LNCAP (cell line): ENCODE measurements around the gene OR2C3.

Experiments used
- CTCF ChIP-seq: fragments of 450-650 bp; IDR thresholded peaks from 2 replicates; pipeline ENCODE4 v1.5.1; 2017; ENCODE audit warnings: mild to moderate bottlenecking

OR2C3 gene

DNA sequence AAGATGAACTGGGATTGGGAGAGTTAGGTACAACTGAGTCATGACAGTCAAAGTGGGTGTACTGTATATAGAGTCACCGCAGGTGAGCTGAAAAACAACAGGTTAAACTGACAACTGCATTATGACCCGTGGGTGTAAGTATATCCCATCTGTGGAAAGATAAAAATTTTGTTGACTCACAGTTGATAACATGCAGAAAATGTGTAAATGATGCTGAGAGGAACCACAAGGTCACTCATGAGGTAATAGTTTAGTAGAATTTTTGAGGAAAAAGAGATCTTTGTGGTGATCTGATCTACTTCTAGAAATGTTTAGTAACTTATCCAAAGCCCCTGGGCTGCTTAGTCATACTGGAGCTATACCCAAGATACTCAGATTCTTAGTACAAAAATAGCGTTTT is 838 bp downstream of the OR2C3 start:
- TF ChIP-seq CTCF: no peak

- peak; percentile 31; the same call in 1 of the 2 replicates for TF ChIP-seq CTCF
These were observed 4.3 kb downstream of the OR2C3 start for GRCh38 chr1:247531937-247532336.

- no peak for TF ChIP-seq CTCF
These were observed 5.5 kb downstream of the OR2C3 start for GRCh38 chr1:247530785-247531184.

DNA sequence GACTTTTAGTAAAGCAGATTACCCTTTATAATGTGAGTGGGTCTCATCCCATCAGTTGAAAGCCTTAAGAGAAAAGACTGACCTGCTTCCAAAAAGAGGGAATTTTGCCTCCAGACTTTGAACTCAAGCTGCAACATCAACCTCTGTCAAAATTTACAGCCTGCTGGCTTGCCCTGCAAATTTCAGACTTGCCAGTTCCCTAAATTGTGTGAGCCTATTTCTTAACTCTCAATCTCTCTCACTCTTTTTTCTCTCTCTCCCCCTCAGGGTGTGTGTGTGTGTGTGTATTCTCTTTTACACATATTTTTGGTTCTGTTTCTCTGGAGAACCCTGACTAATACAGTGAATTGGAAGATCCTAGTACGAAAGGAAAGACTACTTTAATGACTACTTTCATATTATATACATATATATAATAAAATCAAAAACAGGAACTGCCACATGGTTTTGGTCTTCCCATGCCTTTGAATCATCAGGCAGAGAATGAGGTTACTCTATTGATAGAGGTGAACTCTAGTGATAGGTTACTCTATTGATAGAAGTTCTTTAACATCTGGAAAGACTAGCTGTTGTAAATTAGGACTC is 6.4 kb downstream of the OR2C3 start:
- TF ChIP-seq CTCF: no peak

DNA sequence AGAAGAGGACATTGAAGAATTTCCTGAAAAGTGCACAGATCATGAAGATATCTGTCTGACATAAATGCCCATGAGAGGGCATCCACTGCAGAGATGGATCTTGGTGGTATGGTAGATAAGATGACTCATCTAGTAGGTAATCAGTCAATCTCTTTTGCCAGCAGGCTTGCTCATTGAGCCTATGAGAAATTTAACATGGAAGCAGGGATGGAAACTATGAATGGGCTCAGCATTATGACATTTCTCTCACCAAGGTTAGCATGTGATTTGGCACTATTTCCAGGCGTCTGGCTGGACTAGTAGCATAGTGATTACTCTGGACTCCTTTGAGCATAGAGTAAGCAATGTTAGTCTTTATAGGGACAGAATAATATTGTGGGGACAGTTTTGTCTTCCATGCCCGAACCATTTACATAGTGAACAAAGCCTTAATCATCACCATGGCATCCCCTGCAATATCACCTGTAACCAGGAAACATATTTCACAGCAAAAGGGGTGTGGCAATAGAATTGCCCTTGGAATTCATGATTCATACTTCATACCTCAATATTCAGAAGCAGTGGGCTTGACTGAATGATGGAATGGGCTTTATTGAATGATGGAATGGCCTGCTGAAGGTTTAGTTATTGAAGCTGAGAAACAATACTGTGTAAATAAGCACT is 7.3 kb downstream of the OR2C3 start:
- no peak for TF ChIP-seq CTCF

DNA sequence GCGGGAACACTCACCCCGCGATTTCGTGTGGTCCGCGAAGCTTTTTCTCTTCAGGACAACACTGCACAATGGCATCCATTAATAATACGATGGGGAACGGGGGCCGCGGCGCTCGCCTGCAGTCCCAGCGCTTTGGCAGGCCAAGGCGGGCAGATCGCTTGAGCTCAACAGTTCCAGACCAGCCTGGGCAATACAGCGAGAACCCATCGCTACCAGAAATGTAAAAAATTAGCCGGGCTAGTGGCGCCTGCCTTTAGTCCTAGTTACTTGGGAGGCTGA is 17.7 kb downstream of the OR2C3 start:
- TF ChIP-seq CTCF: no peak

GRCh38 chr1:247517795-247518612 is 18.2 kb downstream of the OR2C3 start:
- no peak for TF ChIP-seq CTCF
